Measurements from ENCODE around the gene SULT1A2.
"Not testable (repeated sequence)": the region's sequence is repeated elsewhere in the genome, so short reads cannot be mapped to it uniquely, and the experiment has no call there.

The SULT1A2 gene

GRCh38 chr16:28591355-28591754 is 5.5 kb downstream of the SULT1A2 start:
- DNase-seq (ENCODE audit: low read depth) = no peak

- no peak for DNase-seq (ENCODE audit: low read depth)
Measured at GRCh38 chr16:28590384-28591340, 6.2 kb downstream of the SULT1A2 start.

- no peak for DNase-seq (ENCODE audit: low read depth)
Measured at GRCh38 chr16:28589930-28590329, 6.9 kb downstream of the SULT1A2 start.

- no peak for DNase-seq (ENCODE audit: low read depth)
Measured at GRCh38 chr16:28589069-28589468, 7.8 kb downstream of the SULT1A2 start.

GRCh38 chr16:28587386-28587785 is 9.5 kb downstream of the SULT1A2 start:
- DNase-seq (ENCODE audit: low read depth) = no peak

GRCh38 chr16:28586466-28586865 is 10.4 kb downstream of the SULT1A2 start:
- DNase-seq (ENCODE audit: low read depth) = no peak

GRCh38 chr16:28585674-28586073 is 11.2 kb downstream of the SULT1A2 start:
- DNase-seq (ENCODE audit: low read depth) = no peak

GRCh38 chr16:28580726-28581315 is 16.0 kb downstream of the SULT1A2 start:
- DNase-seq (ENCODE audit: low read depth) = no peak

GRCh38 chr16:28575446-28576109 is 21.3 kb downstream of the SULT1A2 start:
- no peak for DNase-seq (ENCODE audit: low read depth)

- DNase-seq (ENCODE audit: low read depth) = no peak
Measured at GRCh38 chr16:28574925-28575324, 21.9 kb downstream of the SULT1A2 start.

GRCh38 chr16:28573738-28574718 is 22.8 kb downstream of the SULT1A2 start:
- no peak for DNase-seq (ENCODE audit: low read depth)

- no peak for DNase-seq (ENCODE audit: low read depth)
Measured at GRCh38 chr16:28572696-28573510, 23.9 kb downstream of the SULT1A2 start.

GRCh38 chr16:28569968-28570752 is 26.7 kb downstream of the SULT1A2 start:
- no peak for DNase-seq (ENCODE audit: low read depth)

GRCh38 chr16:28569021-28569420 is 27.8 kb downstream of the SULT1A2 start:
- no peak for DNase-seq (ENCODE audit: low read depth)

GRCh38 chr16:28567292-28567691 is 29.6 kb downstream of the SULT1A2 start:
- DNase-seq (ENCODE audit: low read depth) = no peak

- DNase-seq (ENCODE audit: low read depth) = not testable (repeated sequence)
Measured at GRCh38 chr16:28566233-28566925, 30.5 kb downstream of the SULT1A2 start.

- DNase-seq (ENCODE audit: low read depth) = no peak
Measured at GRCh38 chr16:28563218-28563617, 33.6 kb downstream of the SULT1A2 start.

GRCh38 chr16:28562199-28562598 is 34.7 kb downstream of the SULT1A2 start:
- DNase-seq (ENCODE audit: low read depth) = no peak

GRCh38 chr16:28561557-28562187 is 35.2 kb downstream of the SULT1A2 start:
- DNase-seq (ENCODE audit: low read depth) = no peak
